Fibroblast of villous mesenchyme (primary cell): ENCODE data around the gene KSR2. TPM values are rescaled to one million over a fixed set of nuclear protein-coding genes. Genes with fewer than 3 reads are reported as not detected.

Source experiments
- DNase-seq: peaks from one replicate; pipeline ENCODE4 v3.0.0-alpha.2; 2010; ENCODE audit warnings: low read depth
- H3K4me3 ChIP-seq: 2 replicates; pipeline ENCODE4 v1.5.1; 2011; ENCODE audit warnings: low read depth, mild to moderate bottlenecking, low read length
- total RNA-seq: library from RNA; depleted of rRNA; stranded (reverse); fragments of >200 nt; gene quantifications from 2 replicates; pipeline ENCODE4 v1.2.3, GENCODE V29; 2012
- TF ChIP-seq, protein P1 (sequence below): IDR thresholded peaks from 2 replicates; pipeline ENCODE4 v1.5.1; 2012; ENCODE audit warnings: low read depth, mild to moderate bottlenecking, low read length; ENCODE audit not compliant: insufficient read depth

Gene KSR2
- total RNA-seq, 1 donor = not detected

DNA sequence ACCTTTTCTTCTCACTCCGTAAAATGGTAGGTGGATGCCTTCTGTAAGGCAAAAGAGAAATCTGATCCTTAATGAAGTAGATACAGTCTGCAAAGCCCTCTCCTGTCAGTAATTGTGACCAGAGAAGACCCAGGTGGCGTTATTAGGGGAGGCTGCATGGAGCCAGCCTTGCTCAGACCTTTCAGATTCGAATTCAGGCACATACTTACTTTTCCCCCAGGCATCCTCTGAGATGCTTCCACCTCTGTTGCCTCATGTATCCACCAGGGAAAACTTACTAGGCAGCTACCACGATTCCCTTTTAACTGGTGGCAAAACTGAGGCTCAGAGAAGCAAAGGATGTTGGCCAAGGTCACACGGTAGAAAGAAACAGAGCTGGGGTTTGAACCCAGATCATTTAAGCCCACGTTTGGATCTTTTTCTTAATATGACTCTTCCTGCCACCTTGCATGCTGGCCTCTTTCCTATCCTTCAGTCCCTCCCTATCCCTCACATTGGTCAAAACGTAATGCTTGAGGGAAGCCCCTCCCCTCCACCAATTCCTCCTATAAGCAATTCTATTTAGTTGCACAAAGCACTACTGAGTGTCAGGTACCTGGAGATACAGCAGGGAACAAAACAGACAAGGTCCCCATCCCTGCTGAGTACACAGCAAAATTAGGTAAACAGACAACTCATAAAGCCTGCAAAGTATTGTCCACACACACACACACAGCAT lies 179.4 kb downstream of the KSR2 start:
- TF ChIP-seq, protein P1, sequence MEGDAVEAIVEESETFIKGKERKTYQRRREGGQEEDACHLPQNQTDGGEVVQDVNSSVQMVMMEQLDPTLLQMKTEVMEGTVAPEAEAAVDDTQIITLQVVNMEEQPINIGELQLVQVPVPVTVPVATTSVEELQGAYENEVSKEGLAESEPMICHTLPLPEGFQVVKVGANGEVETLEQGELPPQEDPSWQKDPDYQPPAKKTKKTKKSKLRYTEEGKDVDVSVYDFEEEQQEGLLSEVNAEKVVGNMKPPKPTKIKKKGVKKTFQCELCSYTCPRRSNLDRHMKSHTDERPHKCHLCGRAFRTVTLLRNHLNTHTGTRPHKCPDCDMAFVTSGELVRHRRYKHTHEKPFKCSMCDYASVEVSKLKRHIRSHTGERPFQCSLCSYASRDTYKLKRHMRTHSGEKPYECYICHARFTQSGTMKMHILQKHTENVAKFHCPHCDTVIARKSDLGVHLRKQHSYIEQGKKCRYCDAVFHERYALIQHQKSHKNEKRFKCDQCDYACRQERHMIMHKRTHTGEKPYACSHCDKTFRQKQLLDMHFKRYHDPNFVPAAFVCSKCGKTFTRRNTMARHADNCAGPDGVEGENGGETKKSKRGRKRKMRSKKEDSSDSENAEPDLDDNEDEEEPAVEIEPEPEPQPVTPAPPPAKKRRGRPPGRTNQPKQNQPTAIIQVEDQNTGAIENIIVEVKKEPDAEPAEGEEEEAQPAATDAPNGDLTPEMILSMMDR = no peak
- H3K4me3 ChIP-seq = no peak overlapping the region

DNA sequence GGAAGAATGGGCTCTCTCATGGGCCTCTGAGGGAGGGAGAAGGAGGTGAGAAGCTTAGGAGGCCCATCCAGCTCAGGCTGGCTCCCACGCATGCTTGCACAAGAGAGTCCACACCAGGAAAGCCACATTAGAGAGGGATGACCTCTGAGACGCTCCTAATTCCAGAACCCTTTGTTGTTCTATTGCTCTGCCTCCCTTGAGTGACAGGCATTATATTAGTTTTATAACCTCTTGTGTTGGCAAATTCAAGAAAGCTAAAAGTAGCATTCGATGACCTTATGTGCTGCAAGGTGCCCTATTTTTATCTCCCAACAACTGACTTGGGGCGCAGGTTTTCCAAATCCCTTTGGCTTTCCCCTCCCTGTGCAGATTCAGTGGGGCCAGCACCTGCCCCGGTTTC lies 190.1 kb downstream of the KSR2 start:
- no peak overlapping the region for H3K4me3 ChIP-seq
- TF ChIP-seq, protein P1 = no peak
- DNase-seq = no peak

More for the DNA sequence above, 179.4 kb downstream of the KSR2 start:
- no peak for DNase-seq

DNA sequence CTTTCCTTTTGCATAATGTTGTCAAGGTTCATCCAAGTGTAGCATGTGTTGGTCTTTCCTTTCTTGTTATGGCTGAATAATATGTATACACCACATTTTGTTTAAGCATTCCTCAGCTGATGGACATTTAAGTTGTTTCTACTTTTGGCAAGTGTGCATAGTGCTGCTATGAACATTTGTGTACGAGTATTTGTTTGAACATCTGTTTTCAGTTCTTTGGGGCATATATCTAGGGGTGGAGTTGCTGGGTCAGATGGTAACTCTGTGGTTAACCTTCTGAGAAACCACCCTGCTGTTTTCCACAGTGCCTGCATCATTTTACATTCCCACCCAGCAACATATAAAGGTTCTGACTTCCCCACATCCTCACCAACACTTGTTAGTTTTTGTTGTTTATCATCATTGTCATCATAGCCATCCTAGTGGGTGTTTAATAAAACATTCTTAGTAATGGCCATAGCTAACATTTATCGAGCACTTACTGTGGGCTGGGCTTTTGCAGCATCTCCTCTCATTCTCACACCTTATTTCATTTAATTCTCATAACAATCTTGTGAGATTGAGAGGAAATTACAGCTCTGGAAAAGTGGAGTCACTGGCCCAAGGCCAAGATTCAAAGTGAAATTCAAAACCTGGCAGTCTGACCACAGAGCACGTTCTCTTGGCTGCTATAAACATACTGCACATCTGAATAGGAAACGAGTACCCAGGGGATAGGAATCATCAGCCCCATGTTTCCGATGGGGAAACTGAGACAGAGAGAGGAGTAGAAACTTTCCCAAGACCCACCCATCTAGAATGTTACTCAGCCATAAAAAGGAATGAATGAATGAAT lies 193.6 kb downstream of the KSR2 start:
- TF ChIP-seq, protein P1 = no peak
- no peak overlapping the region for H3K4me3 ChIP-seq
- DNase-seq = peak; percentile 1

DNA sequence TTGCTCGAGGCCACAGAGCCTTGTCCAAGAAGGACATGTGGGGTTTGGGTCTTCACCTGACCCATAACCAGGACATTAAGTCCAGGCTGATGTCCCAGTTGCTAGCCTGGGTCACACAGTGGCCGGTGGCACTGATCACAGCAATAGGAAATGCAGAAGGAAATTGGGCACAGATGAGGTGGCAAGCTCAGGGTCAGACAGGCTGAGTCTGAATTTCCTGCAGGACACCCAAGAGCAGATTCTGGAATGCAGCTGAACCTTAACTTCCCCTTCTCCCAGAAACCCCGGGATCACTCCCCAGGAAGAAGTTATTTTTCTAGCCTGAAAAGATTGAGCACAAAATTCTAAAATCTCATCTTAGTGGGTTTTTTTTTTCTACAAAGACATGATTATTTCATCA lies 199.9 kb downstream of the KSR2 start:
- DNase-seq = no peak
- TF ChIP-seq, protein P1 = no peak
- no peak overlapping the region for H3K4me3 ChIP-seq

DNA sequence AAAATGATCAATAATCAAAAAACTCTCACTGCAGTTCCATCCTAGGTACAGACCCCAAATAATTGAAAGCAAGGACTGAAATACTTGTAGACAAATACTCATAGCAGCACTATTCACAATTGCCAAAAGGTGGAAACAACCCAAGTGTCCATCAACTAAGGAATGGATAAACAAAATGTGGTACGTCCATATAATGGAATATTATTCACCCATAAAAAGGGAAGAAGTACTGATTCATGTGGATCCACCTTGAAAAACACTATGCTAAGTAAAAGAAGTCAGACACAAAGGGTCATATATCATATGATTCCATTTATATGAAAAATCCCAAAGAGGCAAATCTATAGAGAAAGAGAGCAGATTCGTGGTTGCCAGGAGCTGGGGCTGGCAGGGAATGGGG lies 202.8 kb downstream of the KSR2 start:
- TF ChIP-seq, protein P1 = no peak
- H3K4me3 ChIP-seq = no peak overlapping the region
- no peak for DNase-seq

DNA sequence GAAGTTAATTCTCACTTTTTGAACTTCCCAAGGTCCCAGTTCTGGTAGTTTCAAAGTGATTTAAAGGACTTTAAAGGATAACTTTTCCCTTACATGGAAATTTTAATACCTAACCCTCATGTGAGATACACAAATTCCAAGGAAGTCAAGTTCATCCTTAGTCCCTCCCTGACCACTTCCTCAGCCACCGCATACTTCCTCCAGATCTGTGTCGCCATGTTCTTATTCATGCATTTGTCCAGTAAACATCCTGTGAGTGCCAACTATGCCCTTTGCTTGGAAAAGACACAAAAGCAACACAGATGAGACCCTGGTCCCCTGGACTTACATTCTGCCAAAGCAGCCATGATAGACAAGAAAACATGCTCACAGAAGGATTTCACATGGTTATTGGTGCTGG lies 206.6 kb downstream of the KSR2 start:
- DNase-seq = no peak
- no peak overlapping the region for H3K4me3 ChIP-seq
- TF ChIP-seq, protein P1 = no peak
